Loucy (cell line): ENCODE measurements around the gene SCFD2.

Source experiments
- H2AFZ ChIP-seq: fragments of 200-600 bp; sonication (generic); 2 replicates; pipeline ENCODE4 v1.6.0; 2016; ENCODE audit warnings: antibody characterized with exemption, mild to moderate bottlenecking, low read length, moderate library complexity
- H3F3A ChIP-seq: fragments of 200-600 bp; 2 replicates; pipeline ENCODE4 v1.6.0; 2016; ENCODE audit warnings: antibody characterized with exemption, low read depth, mild to moderate bottlenecking
- H3K27me3 ChIP-seq: fragments of 200-600 bp; sonication (generic); 2 replicates; pipeline ENCODE4 v1.6.1; 2014; ENCODE audit warnings: low read length, mild to moderate bottlenecking; ENCODE audit not compliant: insufficient read depth, poor library complexity, severe bottlenecking
- H3K36me3 ChIP-seq: fragments of 200-600 bp; sonication (generic); 2 replicates; pipeline ENCODE4 v1.6.1; 2016; ENCODE audit warnings: low read length; ENCODE audit not compliant: insufficient read depth
- H3K4me1 ChIP-seq: fragments of 200-600 bp; sonication (generic); 2 replicates; pipeline ENCODE4 v1.5.1; 2014; ENCODE audit warnings: low read length, mild to moderate bottlenecking; ENCODE audit not compliant: insufficient read depth, poor library complexity, severe bottlenecking
- H3K4me2 ChIP-seq: fragments of 200-600 bp; sonication (generic); 2 replicates; pipeline ENCODE4 v1.6.0; 2014; ENCODE audit warnings: antibody characterized with exemption, low read length, low read depth, mild to moderate bottlenecking; ENCODE audit not compliant: poor library complexity, severe bottlenecking
- H3K4me3 ChIP-seq: fragments of 200-600 bp; sonication (generic); 2 replicates; pipeline ENCODE4 v1.5.1; 2014; ENCODE audit warnings: low read length, mild to moderate bottlenecking, mixed read lengths; ENCODE audit not compliant: poor library complexity, severe bottlenecking
- H3K79me2 ChIP-seq: fragments of 200-600 bp; sonication (generic); 2 replicates; pipeline ENCODE4 v1.6.1; 2014; ENCODE audit warnings: low read length; ENCODE audit not compliant: insufficient read depth
- H3K9ac ChIP-seq: fragments of 200-600 bp; sonication (generic); 2 replicates; pipeline ENCODE4 v1.6.0; 2014; ENCODE audit warnings: mild to moderate bottlenecking, low read depth, low read length, moderate library complexity; ENCODE audit not compliant: poor library complexity, severe bottlenecking
- H3K9me2 ChIP-seq: fragments of 200-600 bp; sonication (generic); replicated peaks from 2 replicates; pipeline ENCODE4 v1.6.1; 2016; ENCODE audit warnings: low read depth, low read length, mixed read lengths
- H3K9me3 ChIP-seq: fragments of 200-600 bp; sonication (generic); 2 replicates; pipeline ENCODE4 v1.6.1; 2014; ENCODE audit warnings: mild to moderate bottlenecking, antibody characterized with exemption, low read length, low read depth; ENCODE audit not compliant: insufficient read depth
- H4K20me1 ChIP-seq: fragments of 200-600 bp; sonication (generic); 2 replicates; pipeline ENCODE4 v1.6.0; 2014; ENCODE audit warnings: antibody characterized with exemption, low read length, mild to moderate bottlenecking; ENCODE audit not compliant: insufficient read depth, poor library complexity, severe bottlenecking
- CTCF ChIP-seq: fragments of 200-600 bp; sonication (generic); conservative IDR thresholded peaks from 2 replicates; pipeline ENCODE4 v1.5.1; 2014; ENCODE audit warnings: mild to moderate bottlenecking, antibody characterized with exemption, low read length
- EZH2phosphoT487 ChIP-seq: fragments of 200-600 bp; IDR thresholded peaks from 2 replicates; pipeline ENCODE4 v1.6.1; 2018; ENCODE audit warnings: antibody characterized with exemption, mild to moderate bottlenecking, moderate library complexity, borderline replicate concordance

Gene SCFD2

GRCh38 chr4:53205970-53206369 lies 159.9 kb downstream of the SCFD2 start:
- H3K27me3 ChIP-seq = no peaks in the 10 kb centered on the region
- H3K9ac ChIP-seq = no peak overlapping the region
- H3K79me2 ChIP-seq = no peaks in the 10 kb centered on the region
- no peaks in the 10 kb centered on the region for H3K9me2 ChIP-seq
- no peaks in the 10 kb centered on the region for H3F3A ChIP-seq
- no peak overlapping the region for H3K4me3 ChIP-seq
- no peaks in the 10 kb centered on the region for H4K20me1 ChIP-seq
- no peaks in the 10 kb centered on the region for H3K9me3 ChIP-seq
- H3K4me1 ChIP-seq = peaks cover 11% of the 10 kb centered on the region
- no peaks in the 10 kb centered on the region for H3K36me3 ChIP-seq
- H2AFZ ChIP-seq = no peak overlapping the region
- TF ChIP-seq CTCF (no peak), EZH2phosphoT487 (no peak)
- no peak overlapping the region for H3K4me2 ChIP-seq

GRCh38 chr4:53199356-53199755 lies 166.5 kb downstream of the SCFD2 start:
- H3K4me1 ChIP-seq = peaks cover 25% of the 10 kb centered on the region
- H3K9ac ChIP-seq = no peak overlapping the region
- H3K4me2 ChIP-seq = no peak overlapping the region

GRCh38 chr4:53197772-53198142 lies 168.1 kb downstream of the SCFD2 start:
- Histone ChIP-seq H3K36me3 (no peaks in the 10 kb centered on the region), H3K4me1 (peaks cover 14% of the 10 kb centered on the region), H3K4me3 (no peak overlapping the region), H3K4me2 (no peak overlapping the region), H2AFZ (no peak overlapping the region), H3K27me3 (no peaks in the 10 kb centered on the region), H4K20me1 (no peaks in the 10 kb centered on the region), H3K9me3 (no peaks in the 10 kb centered on the region), H3F3A (no peaks in the 10 kb centered on the region), H3K9me2 (no peaks in the 10 kb centered on the region), H3K79me2 (no peaks in the 10 kb centered on the region), H3K9ac (no peak overlapping the region)
- TF ChIP-seq EZH2phosphoT487 = no peak
- TF ChIP-seq CTCF = no peak

More at GRCh38 chr4:53199356-53199755, 166.5 kb downstream of the SCFD2 start:
- Histone ChIP-seq H2AFZ (no peak overlapping the region), H3K79me2 (no peaks in the 10 kb centered on the region), H4K20me1 (no peaks in the 10 kb centered on the region), H3K9me2 (no peaks in the 10 kb centered on the region), H3F3A (no peaks in the 10 kb centered on the region), H3K9me3 (no peaks in the 10 kb centered on the region), H3K4me3 (no peak overlapping the region), H3K27me3 (no peaks in the 10 kb centered on the region), H3K36me3 (no peaks in the 10 kb centered on the region)
- TF ChIP-seq CTCF = no peak
- no peak for TF ChIP-seq EZH2phosphoT487
